Trophoblast cell (in vitro differentiated cells and primary cell): ENCODE data around the gene CYTL1.

Source experiments
- DNase-seq, 2 donors: peaks; one replicate each; pipeline ENCODE4 v3.0.0-alpha.2; 2016
- H2AFZ ChIP-seq: 2 replicates; pipeline ENCODE4 v1.6.1; 2013; ENCODE audit warnings: low read length, moderate library complexity, mild to moderate bottlenecking; ENCODE audit not compliant: insufficient read depth, poor library complexity
- H2AK5ac ChIP-seq: 2 replicates; pipeline ENCODE4 v1.6.1; 2013; ENCODE audit warnings: mild to moderate bottlenecking, low read length
- H2BK120ac ChIP-seq: 2 replicates; pipeline ENCODE4 v1.6.1; 2013; ENCODE audit warnings: low read length, mild to moderate bottlenecking, moderate library complexity; ENCODE audit not compliant: insufficient read depth, poor library complexity
- H2BK12ac ChIP-seq: 2 replicates; pipeline ENCODE4 v1.6.1; 2013; ENCODE audit warnings: mild to moderate bottlenecking, low read length, moderate library complexity
- H2BK5ac ChIP-seq: 2 replicates; pipeline ENCODE4 v1.6.1; 2013; ENCODE audit warnings: low read length, low read depth, moderate library complexity, mild to moderate bottlenecking; ENCODE audit not compliant: poor library complexity
- H3K14ac ChIP-seq: 2 replicates; pipeline ENCODE4 v1.6.1; 2013; ENCODE audit warnings: mild to moderate bottlenecking, low read length
- H3K18ac ChIP-seq: 2 replicates; pipeline ENCODE4 v1.6.1; 2013; ENCODE audit warnings: mild to moderate bottlenecking, low read length
- H3K23ac ChIP-seq: 2 replicates; pipeline ENCODE4 v1.6.1; 2013; ENCODE audit warnings: low read length
- H3K27ac ChIP-seq: 2 replicates; pipeline ENCODE4 v1.5.1; 2013; ENCODE audit warnings: low read depth, mild to moderate bottlenecking, inconsistent platforms, low read length, moderate library complexity
- H3K27me3 ChIP-seq: 2 replicates; pipeline ENCODE4 v1.6.1; 2013; ENCODE audit warnings: inconsistent platforms, mild to moderate bottlenecking, low read length, moderate library complexity; ENCODE audit not compliant: insufficient read depth
- H3K36me3 ChIP-seq, 2 experiments: 1 replicate in 1 of 2; 2 replicates in 1 of 2; pipeline ENCODE4 v1.6.1; 2013; ENCODE audit warnings: low read length in 2 of 2, mild to moderate bottlenecking in 2 of 2, moderate library complexity in 1 of 2; ENCODE audit not compliant: insufficient read depth in 2 of 2, control insufficient read depth in 1 of 2
- H3K4ac ChIP-seq: 2 replicates; pipeline ENCODE4 v1.6.1; 2013; ENCODE audit warnings: low read depth, mild to moderate bottlenecking, low read length, moderate library complexity
- H3K4me1 ChIP-seq, 2 experiments: 1 replicate in 1 of 2; 2 replicates in 1 of 2; pipeline ENCODE4 v1.6.1; 2013; ENCODE audit warnings: low read length in 2 of 2, mild to moderate bottlenecking in 2 of 2, moderate library complexity in 1 of 2; ENCODE audit not compliant: insufficient read depth in 2 of 2, control insufficient read depth in 1 of 2
- H3K4me2 ChIP-seq: 2 replicates; pipeline ENCODE4 v1.6.1; 2013; ENCODE audit warnings: inconsistent platforms, mild to moderate bottlenecking, low read length, moderate library complexity
- H3K4me3 ChIP-seq: 2 replicates; pipeline ENCODE4 v1.5.1; 2013; ENCODE audit warnings: mild to moderate bottlenecking, low read depth, low read length, inconsistent platforms
- H3K79me1 ChIP-seq: one replicate; pipeline ENCODE4 v1.6.1; 2013; ENCODE audit warnings: low read length
- H3K79me2 ChIP-seq: 2 replicates; pipeline ENCODE4 v1.6.1; 2013; ENCODE audit warnings: low read length, mild to moderate bottlenecking; ENCODE audit not compliant: control insufficient read depth, insufficient read depth, poor library complexity
- H3K9ac ChIP-seq: 2 replicates; pipeline ENCODE4 v1.6.1; 2013; ENCODE audit warnings: mild to moderate bottlenecking, low read length
- H3K9me3 ChIP-seq: 2 replicates; pipeline ENCODE4 v1.6.1; 2013; ENCODE audit warnings: low read depth, mild to moderate bottlenecking, control low read depth, inconsistent platforms, low read length; ENCODE audit not compliant: insufficient read depth
- H4K12ac ChIP-seq: 2 replicates; pipeline ENCODE4 v1.6.1; 2013; ENCODE audit warnings: low read depth, mild to moderate bottlenecking, low read length, moderate library complexity
- H4K8ac ChIP-seq: 2 replicates; pipeline ENCODE4 v1.6.1; 2013; ENCODE audit warnings: low read depth, mild to moderate bottlenecking, low read length, moderate library complexity
- H4K91ac ChIP-seq: one replicate; pipeline ENCODE4 v1.6.1; 2013; ENCODE audit warnings: low read depth, mild to moderate bottlenecking, low read length, moderate library complexity
- WGBS: extraction: QIAGEN DNeasy Blood & Tissue Kit; methylation state at CpG from one replicate; pipeline ENCODE4 v1.1.7; 2013; ENCODE audit warnings: missing lambda C conversion rate; ENCODE audit not compliant: insufficient read length, insufficient coverage; ENCODE audit errors: extremely low coverage; 5-methylcytosine and 5-hydroxymethylcytosine counted together

The CYTL1 gene

DNA sequence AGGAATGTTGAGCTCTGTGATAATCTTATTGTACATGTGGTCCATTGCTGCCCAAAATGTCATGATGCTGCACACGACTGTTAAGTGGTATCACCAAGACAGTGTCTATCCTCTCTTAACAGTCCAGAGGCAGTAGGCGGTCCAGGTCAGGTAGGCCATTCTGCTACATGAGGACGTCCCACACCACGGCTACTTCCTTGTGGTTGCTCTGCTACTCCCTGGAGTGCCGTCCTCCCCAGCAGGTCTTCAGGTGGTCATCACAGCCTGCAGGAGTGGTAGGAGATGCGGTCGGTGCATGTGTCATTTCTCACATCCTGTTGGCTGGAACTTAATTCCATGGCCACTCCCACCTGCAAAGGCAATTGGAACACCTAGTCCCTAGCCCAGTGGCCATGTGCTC, 20.5 kb upstream of the CYTL1 start:
- H3K18ac ChIP-seq, result no peak overlapping the region
- H3K4me3 ChIP-seq, result no peak overlapping the region
- no peak overlapping the region for H3K4ac ChIP-seq
- peaks cover 3% of the 10 kb centered on the region in 2 experiments for H3K4me1 ChIP-seq
- no peaks in the 10 kb centered on the region for H3K27me3 ChIP-seq
- no peaks in the 10 kb centered on the region for H3K79me2 ChIP-seq
- no peak overlapping the region for H2AK5ac ChIP-seq
- H2BK12ac ChIP-seq, result no peak overlapping the region
- H4K12ac ChIP-seq, result no peak overlapping the region
- no peak overlapping the region for H2BK120ac ChIP-seq
- no peak for DNase-seq
- no peaks in the 10 kb centered on the region for H3K79me1 ChIP-seq
- no peak overlapping the region for H3K14ac ChIP-seq
- no peak overlapping the region for H2AFZ ChIP-seq
- no peaks in the 10 kb centered on the region for H3K36me3 ChIP-seq
- H3K27ac ChIP-seq, result no peak overlapping the region
- H4K8ac ChIP-seq, result no peak overlapping the region
- no peak overlapping the region for H3K23ac ChIP-seq
- no peak overlapping the region for H3K4me2 ChIP-seq
- no peak overlapping the region for H2BK5ac ChIP-seq
- no peak overlapping the region for H4K91ac ChIP-seq
- H3K9ac ChIP-seq, result no peak overlapping the region
- no peaks in the 10 kb centered on the region for H3K9me3 ChIP-seq
- no CpG with 5 or more reads among the region's 7 CpGs for WGBS

DNA sequence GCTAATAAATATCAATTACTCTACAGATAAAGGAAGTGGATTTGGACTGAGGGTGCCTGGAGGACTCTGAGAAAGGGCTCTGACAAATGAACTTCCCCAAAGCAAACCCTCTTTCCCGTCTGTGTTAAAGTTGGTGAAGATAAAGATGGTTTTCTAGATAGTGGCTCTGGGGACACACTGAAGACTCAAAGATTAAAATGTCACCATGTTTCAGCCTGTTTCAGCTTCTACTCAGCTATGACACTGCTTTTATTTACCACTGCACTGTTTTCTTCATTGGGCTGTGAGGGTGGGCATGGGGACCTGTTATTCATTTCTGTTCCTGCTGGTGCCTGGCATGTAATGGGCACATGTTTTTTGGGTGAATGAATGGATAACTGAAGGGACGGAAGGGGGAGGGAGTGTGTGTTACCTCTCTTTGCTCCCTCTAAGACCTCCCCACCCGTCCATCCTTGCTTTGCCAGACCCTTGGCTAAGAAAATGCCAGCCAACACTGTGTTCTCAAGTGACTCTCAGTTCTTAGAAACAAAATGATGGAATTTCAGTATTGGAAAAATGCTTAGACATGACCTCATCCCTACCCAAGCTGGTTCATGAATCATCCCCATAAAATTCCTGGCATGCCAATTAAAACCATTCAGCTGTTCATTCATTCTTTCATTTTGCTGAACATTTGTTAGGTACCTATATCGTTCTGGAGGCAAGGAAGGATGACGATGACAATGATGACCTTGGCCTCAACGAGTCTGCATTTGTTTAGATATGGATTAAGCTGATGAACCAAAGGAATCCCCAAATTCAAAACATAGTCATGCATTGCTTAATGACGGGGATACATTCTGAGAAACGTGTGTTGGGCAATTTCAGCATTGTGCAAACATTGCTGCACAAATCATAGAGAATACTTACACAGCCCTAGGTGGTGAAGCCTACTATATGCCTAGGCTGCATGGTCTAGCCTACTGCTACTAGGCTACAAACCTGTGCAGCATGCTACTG, 18.6 kb upstream of the CYTL1 start:
- Histone ChIP-seq H3K9me3 (no peaks in the 10 kb centered on the region), H3K27ac (no peak overlapping the region), H3K18ac (no peak overlapping the region), H3K36me3 (no peaks in the 10 kb centered on the region), H3K27me3 (no peaks in the 10 kb centered on the region), H3K9ac (no peak overlapping the region), H2BK12ac (no peak overlapping the region), H3K4me3 (no peak overlapping the region), H2BK5ac (no peak overlapping the region), H3K4me1 (peaks cover 6 to 9% of the 10 kb centered on the region in 2 experiments), H2AFZ (no peak overlapping the region), H3K79me1 (no peaks in the 10 kb centered on the region), H4K91ac (no peak overlapping the region), H3K14ac (no peak overlapping the region), H2AK5ac (no peak overlapping the region), H3K79me2 (no peaks in the 10 kb centered on the region), H3K23ac (no peak overlapping the region), H3K4me2 (no peak overlapping the region), H4K8ac (no peak overlapping the region), H4K12ac (no peak overlapping the region), H2BK120ac (no peak overlapping the region), H3K4ac (no peak overlapping the region)
- peak; percentile 44 to 60 for DNase-seq
- no CpG with 5 or more reads among the region's 8 CpGs for WGBS

DNA sequence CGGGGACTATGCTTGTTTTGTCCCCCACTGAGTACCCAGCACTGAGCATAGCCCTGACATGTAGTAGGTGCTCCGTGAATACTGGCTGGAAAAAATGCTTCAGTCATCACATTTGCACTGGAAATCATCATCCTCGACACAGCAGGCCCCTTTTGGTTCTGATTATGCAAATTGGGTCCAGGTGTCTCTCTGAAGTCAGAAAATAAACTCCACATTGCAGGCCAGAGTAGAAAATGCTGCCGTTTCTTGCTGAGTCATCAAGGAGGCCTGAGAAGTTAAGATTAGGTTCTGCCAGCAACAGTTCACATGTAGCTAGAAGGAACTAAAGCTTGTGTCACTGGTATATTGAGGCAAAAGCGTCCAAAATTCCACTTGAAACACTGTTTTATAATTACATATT, 17.0 kb upstream of the CYTL1 start:
- Histone ChIP-seq H3K27me3 (no peaks in the 10 kb centered on the region), H2AK5ac (no peak overlapping the region), H2AFZ (no peak overlapping the region), H3K36me3 (no peaks in the 10 kb centered on the region), H3K23ac (no peak overlapping the region), H3K27ac (no peak overlapping the region), H3K9me3 (no peaks in the 10 kb centered on the region), H2BK5ac (no peak overlapping the region), H2BK120ac (no peak overlapping the region), H3K4me3 (no peak overlapping the region), H3K4me1 (peaks cover 6 to 9% of the 10 kb centered on the region in 2 experiments), H3K4me2 (no peak overlapping the region), H3K79me1 (no peaks in the 10 kb centered on the region), H3K79me2 (no peaks in the 10 kb centered on the region), H4K8ac (no peak overlapping the region), H4K12ac (no peak overlapping the region), H3K14ac (no peak overlapping the region), H4K91ac (no peak overlapping the region), H3K4ac (no peak overlapping the region), H3K18ac (no peak overlapping the region), H2BK12ac (no peak overlapping the region), H3K9ac (peak overlapping the region; percentile 24)
- WGBS, result no CpG with 5 or more reads among the region's 5 CpGs
- no peak for DNase-seq

DNA sequence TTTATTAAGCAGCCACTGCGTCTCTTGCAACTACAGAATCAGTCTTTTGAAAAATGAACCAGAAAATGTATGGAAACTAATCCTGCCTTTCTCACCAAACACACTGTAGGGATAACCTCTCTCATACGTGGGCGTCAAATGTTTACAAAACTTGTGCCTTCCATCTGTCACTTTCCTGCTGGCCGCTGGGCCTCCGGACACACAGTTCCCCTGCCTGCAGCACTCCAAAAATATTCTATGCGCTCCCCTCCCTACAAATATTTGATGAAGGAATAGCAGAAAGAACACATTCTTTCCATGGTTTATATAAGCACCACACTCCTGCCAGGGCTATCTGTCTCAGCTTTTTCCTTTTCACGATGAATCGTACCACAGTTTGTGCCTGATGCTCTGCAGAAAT, 14.9 kb upstream of the CYTL1 start:
- Histone ChIP-seq H3K9me3 (no peaks in the 10 kb centered on the region), H3K4me3 (no peak overlapping the region), H3K79me1 (no peaks in the 10 kb centered on the region), H4K8ac (no peak overlapping the region), H3K18ac (no peak overlapping the region), H3K4me1 (peaks cover 6 to 9% of the 10 kb centered on the region in 2 experiments), H2BK120ac (no peak overlapping the region), H3K79me2 (no peaks in the 10 kb centered on the region), H2AK5ac (no peak overlapping the region), H4K91ac (no peak overlapping the region), H3K4me2 (no peak overlapping the region), H3K23ac (no peak overlapping the region), H3K27ac (no peak overlapping the region), H3K27me3 (no peaks in the 10 kb centered on the region), H3K36me3 (no peaks in the 10 kb centered on the region), H3K4ac (no peak overlapping the region), H3K9ac (no peak overlapping the region), H2AFZ (no peak overlapping the region), H4K12ac (no peak overlapping the region), H2BK5ac (no peak overlapping the region), H3K14ac (no peak overlapping the region), H2BK12ac (no peak overlapping the region)
- no CpG with 5 or more reads among the region's 8 CpGs for WGBS
- DNase-seq, result no peak
